PC-3 (cell line): ENCODE data around the gene C1orf159.

Experiments used
- CTCF ChIP-seq: fragments of 300-600 bp; sonication (generic); conservative IDR thresholded peaks from 2 replicates; pipeline ENCODE4 v1.5.1; 2017; ENCODE audit warnings: antibody characterized with exemption, low read depth, mild to moderate bottlenecking, low read length
- EZH2 ChIP-seq: fragments of 300-600 bp; sonication (generic); IDR thresholded peaks from one replicate; pipeline ENCODE4 v1.6.1; 2017; ENCODE audit warnings: antibody characterized with exemption, mild to moderate bottlenecking, low read length; ENCODE audit not compliant: unreplicated experiment

GRCh38 chr1:1047963-1048362 lies 67.9 kb downstream of the C1orf159 start:
- no peak for TF ChIP-seq CTCF
- no peak for TF ChIP-seq EZH2
